ENCODE measurements around the gene MAP9.
"Not testable (repeated sequence)": the region's sequence is repeated elsewhere in the genome, so short reads cannot be mapped to it uniquely, and the experiment has no call there.

The MAP9 gene

DNA sequence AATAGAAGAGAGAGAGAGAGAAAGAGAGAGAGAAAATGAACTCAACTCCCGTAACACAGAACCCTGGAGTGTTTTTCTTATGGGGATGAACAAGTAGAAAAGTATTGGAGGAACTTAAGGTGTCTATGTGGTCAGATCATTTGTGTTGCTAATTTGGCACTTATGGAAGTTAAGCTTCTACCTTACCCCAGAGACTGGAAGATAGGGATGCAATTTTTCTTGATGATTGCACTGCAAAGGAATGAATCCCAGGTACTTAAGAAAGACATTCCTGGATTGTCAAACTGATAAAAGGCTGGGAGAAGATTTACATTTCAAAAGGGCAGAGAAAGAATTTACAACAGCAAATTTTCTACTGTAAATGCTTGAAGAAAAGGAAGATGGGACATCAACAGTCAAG lies 57.2 kb downstream of the MAP9 start:
- Histone ChIP-seq H3K36me3 (ENCODE audit: control insufficient read depth in 5 of 5, insufficient read depth in 5 of 5, low read length in 5 of 5) (no peaks in the 10 kb centered on the region), H3K27me3 (ENCODE audit: control insufficient read depth in 5 of 5, insufficient read depth in 4 of 5, low read length in 5 of 5) (peaks cover 0 to 2% (median 0%) of the 10 kb centered on the region in 5 donors), H3K4me1 (ENCODE audit: control insufficient read depth in 5 of 5, insufficient read depth in 5 of 5, low read length in 5 of 5) (no peaks in the 10 kb centered on the region), H3K9ac (ENCODE audit: low read length in 5 of 5) (no peak overlapping the region), H3K4me3 (ENCODE audit: low read depth in 1 of 5, low read length in 5 of 5) (no peak overlapping the region), H3K27ac (ENCODE audit: low read depth, low read length) (no peak overlapping the region), H3K9me3 (ENCODE audit: control insufficient read depth in 5 of 5, low read length in 5 of 5) (no peaks in the 10 kb centered on the region)

GRCh38 chr4:155312027-155312426 lies 64.7 kb downstream of the MAP9 start:
- H3K9ac ChIP-seq (ENCODE audit: low read length in 5 of 5); H3K27ac ChIP-seq (ENCODE audit: low read depth, low read length): not testable (repeated sequence)

DNA sequence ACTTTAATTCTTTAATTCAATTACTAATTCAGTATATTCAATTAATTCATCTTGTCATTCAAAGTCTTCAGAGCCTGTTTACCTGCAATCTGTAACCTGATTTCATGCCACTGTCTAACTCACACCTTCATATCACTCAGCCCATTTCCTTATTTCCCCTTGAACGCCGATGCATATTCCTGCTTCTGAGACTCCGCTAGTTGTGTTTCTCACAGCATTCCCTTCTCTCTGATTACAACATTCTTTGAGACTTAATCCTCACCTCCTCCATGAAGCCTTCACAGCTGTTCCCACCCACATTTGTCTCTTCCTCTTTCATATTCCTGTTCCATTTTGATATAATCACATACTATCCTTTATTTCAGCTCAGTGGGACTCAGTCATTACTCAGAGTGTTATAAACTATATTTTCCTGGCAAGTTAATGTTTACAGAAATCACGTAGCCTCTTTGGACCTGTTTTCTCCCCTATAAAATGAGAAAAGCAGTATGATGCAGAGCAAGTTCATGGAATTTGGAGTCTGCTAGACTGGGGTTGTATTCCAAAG lies 69.0 kb downstream of the MAP9 start:
- H3K9ac ChIP-seq (ENCODE audit: low read length in 5 of 5): no peak overlapping the region
- H3K36me3 ChIP-seq (ENCODE audit: control insufficient read depth in 5 of 5, insufficient read depth in 5 of 5, low read length in 5 of 5): no peaks in the 10 kb centered on the region
- no peaks in the 10 kb centered on the region for H3K4me1 ChIP-seq (ENCODE audit: control insufficient read depth in 5 of 5, insufficient read depth in 5 of 5, low read length in 5 of 5)
- H3K27me3 ChIP-seq (ENCODE audit: control insufficient read depth in 5 of 5, insufficient read depth in 4 of 5, low read length in 5 of 5): no peaks in the 10 kb centered on the region
- H3K27ac ChIP-seq (ENCODE audit: low read depth, low read length): no peak overlapping the region
- no peak overlapping the region for H3K4me3 ChIP-seq (ENCODE audit: low read depth in 1 of 5, low read length in 5 of 5)
- peaks cover 0 to 4% (median 0%) of the 10 kb centered on the region in 5 donors for H3K9me3 ChIP-seq (ENCODE audit: control insufficient read depth in 5 of 5, low read length in 5 of 5)

More at GRCh38 chr4:155312027-155312426, 64.7 kb downstream of the MAP9 start:
- H3K36me3 ChIP-seq (ENCODE audit: control insufficient read depth in 5 of 5, insufficient read depth in 5 of 5, low read length in 5 of 5); H3K27me3 ChIP-seq (ENCODE audit: control insufficient read depth in 5 of 5, insufficient read depth in 4 of 5, low read length in 5 of 5); H3K9me3 ChIP-seq (ENCODE audit: control insufficient read depth in 5 of 5, low read length in 5 of 5); H3K4me1 ChIP-seq (ENCODE audit: control insufficient read depth in 5 of 5, insufficient read depth in 5 of 5, low read length in 5 of 5); H3K4me3 ChIP-seq (ENCODE audit: low read depth in 1 of 5, low read length in 5 of 5): not testable (repeated sequence)

- Histone ChIP-seq H3K27ac (ENCODE audit: low read depth, low read length) (no peak overlapping the region), H3K4me1 (ENCODE audit: control insufficient read depth in 5 of 5, insufficient read depth in 5 of 5, low read length in 5 of 5) (no peaks in the 10 kb centered on the region), H3K27me3 (ENCODE audit: control insufficient read depth in 5 of 5, insufficient read depth in 4 of 5, low read length in 5 of 5) (no peaks in the 10 kb centered on the region), H3K9ac (ENCODE audit: low read length in 5 of 5) (no peak overlapping the region), H3K4me3 (ENCODE audit: low read depth in 1 of 5, low read length in 5 of 5) (no peak overlapping the region), H3K36me3 (ENCODE audit: control insufficient read depth in 5 of 5, insufficient read depth in 5 of 5, low read length in 5 of 5) (no peaks in the 10 kb centered on the region), H3K9me3 (ENCODE audit: control insufficient read depth in 5 of 5, low read length in 5 of 5) (peaks cover 0 to 4% (median 0%) of the 10 kb centered on the region in 5 donors)
Observed at GRCh38 chr4:155305619-155306018, 71.1 kb downstream of the MAP9 start.

DNA sequence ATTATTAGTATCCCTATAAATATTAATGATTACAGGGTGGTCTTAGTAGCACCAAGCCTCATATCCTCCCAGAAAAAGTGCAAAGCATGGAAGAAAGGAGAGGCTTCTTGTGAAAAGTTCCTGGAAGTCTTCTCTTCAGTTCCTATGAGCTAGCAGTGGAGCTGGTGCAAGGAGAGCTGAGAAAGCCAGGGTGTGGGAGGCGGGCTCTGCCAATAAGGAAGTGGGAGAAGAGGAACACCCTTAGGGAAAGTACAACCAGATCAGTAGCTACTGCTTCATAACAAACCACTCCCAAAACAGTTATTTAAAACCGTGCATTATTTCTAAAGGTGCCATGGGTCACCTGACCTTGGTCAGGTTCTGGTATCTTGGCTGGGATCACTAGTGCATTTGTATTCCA lies 72.4 kb downstream of the MAP9 start:
- peaks cover 0 to 4% (median 0%) of the 10 kb centered on the region in 5 donors for H3K9me3 ChIP-seq (ENCODE audit: control insufficient read depth in 5 of 5, low read length in 5 of 5)
- H3K36me3 ChIP-seq (ENCODE audit: control insufficient read depth in 5 of 5, insufficient read depth in 5 of 5, low read length in 5 of 5): no peaks in the 10 kb centered on the region
- no peaks in the 10 kb centered on the region for H3K27me3 ChIP-seq (ENCODE audit: control insufficient read depth in 5 of 5, insufficient read depth in 4 of 5, low read length in 5 of 5)
- no peak overlapping the region for H3K27ac ChIP-seq (ENCODE audit: low read depth, low read length)
- H3K4me3 ChIP-seq (ENCODE audit: low read depth in 1 of 5, low read length in 5 of 5): no peak overlapping the region
- H3K9ac ChIP-seq (ENCODE audit: low read length in 5 of 5): no peak overlapping the region
- no peaks in the 10 kb centered on the region for H3K4me1 ChIP-seq (ENCODE audit: control insufficient read depth in 5 of 5, insufficient read depth in 5 of 5, low read length in 5 of 5)

DNA sequence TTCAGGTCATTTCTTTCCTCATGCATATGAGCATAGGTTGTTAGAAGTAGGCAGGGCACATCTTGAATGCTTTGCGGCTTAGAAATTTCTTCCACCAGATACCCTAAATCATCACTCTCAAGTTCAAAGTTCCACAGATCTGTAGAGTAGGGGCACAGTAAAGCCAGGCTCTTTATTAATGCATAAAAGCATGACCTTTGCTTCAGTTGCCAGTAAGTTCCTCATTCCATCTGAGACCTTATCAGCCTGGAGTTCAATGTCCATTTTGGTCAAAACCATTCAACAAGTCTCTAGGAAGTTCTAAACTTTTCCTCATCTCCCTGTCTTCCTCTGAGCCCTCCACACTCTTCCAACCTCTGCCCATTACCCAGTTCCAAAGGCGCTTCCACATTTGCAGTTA lies 77.7 kb downstream of the MAP9 start:
- H3K27ac ChIP-seq (ENCODE audit: low read depth, low read length): no peak overlapping the region

More for the DNA sequence above, 77.7 kb downstream of the MAP9 start:
- Histone ChIP-seq H3K4me3 (ENCODE audit: low read depth in 1 of 5, low read length in 5 of 5) (no peak overlapping the region), H3K27me3 (ENCODE audit: control insufficient read depth in 5 of 5, insufficient read depth in 4 of 5, low read length in 5 of 5) (no peaks in the 10 kb centered on the region), H3K4me1 (ENCODE audit: control insufficient read depth in 5 of 5, insufficient read depth in 5 of 5, low read length in 5 of 5) (no peaks in the 10 kb centered on the region), H3K9ac (ENCODE audit: low read length in 5 of 5) (no peak overlapping the region), H3K36me3 (ENCODE audit: control insufficient read depth in 5 of 5, insufficient read depth in 5 of 5, low read length in 5 of 5) (no peaks in the 10 kb centered on the region), H3K9me3 (ENCODE audit: control insufficient read depth in 5 of 5, low read length in 5 of 5) (peaks cover 0 to 9% (median 0%) of the 10 kb centered on the region in 5 donors)
